ENCODE data around the gene FUT2.
A peak's percentile ranks its signal among the peaks of the same experiment; 100 is the strongest.

Gene FUT2

DNA sequence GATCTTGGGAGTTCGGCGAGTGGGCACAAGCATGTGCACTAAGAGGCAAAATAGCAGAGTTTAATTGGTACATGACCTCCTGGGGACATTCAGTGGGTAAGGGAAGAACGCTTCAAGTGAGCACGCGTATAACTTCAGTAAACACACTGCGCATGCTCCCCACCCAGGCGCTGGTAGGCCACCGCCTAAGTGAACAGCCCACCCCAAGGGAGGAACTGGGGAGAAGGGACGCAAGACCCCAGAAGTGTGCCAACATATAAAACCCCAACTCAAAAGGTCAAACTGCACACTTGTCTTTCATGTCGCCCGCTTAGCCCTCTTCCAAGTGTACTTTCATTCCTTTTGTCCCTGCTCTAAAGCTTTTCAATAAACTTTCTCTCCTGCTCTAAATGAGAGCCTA lies 12.4 kb upstream of the FUT2 start (continued):
- TF ChIP-seq, protein P1, sequence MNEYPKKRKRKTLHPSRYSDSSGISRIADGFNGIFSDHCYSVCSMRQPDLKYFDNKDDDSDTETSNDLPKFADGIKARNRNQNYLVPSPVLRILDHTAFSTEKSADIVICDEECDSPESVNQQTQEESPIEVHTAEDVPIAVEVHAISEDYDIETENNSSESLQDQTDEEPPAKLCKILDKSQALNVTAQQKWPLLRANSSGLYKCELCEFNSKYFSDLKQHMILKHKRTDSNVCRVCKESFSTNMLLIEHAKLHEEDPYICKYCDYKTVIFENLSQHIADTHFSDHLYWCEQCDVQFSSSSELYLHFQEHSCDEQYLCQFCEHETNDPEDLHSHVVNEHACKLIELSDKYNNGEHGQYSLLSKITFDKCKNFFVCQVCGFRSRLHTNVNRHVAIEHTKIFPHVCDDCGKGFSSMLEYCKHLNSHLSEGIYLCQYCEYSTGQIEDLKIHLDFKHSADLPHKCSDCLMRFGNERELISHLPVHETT (tag by site-specific recombination; IDR thresholded peaks at IDR 0.05): no peak
- no peak for TF ChIP-seq ZNF747 (tag by site-specific recombination; IDR thresholded peaks at IDR 0.05)
- TF ChIP-seq, protein P2, sequence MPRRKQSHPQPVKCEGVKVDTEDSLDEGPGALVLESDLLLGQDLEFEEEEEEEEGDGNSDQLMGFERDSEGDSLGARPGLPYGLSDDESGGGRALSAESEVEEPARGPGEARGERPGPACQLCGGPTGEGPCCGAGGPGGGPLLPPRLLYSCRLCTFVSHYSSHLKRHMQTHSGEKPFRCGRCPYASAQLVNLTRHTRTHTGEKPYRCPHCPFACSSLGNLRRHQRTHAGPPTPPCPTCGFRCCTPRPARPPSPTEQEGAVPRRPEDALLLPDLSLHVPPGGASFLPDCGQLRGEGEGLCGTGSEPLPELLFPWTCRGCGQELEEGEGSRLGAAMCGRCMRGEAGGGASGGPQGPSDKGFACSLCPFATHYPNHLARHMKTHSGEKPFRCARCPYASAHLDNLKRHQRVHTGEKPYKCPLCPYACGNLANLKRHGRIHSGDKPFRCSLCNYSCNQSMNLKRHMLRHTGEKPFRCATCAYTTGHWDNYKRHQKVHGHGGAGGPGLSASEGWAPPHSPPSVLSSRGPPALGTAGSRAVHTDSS (tag by site-specific recombination; IDR thresholded peaks at IDR 0.05): no peak

DNA sequence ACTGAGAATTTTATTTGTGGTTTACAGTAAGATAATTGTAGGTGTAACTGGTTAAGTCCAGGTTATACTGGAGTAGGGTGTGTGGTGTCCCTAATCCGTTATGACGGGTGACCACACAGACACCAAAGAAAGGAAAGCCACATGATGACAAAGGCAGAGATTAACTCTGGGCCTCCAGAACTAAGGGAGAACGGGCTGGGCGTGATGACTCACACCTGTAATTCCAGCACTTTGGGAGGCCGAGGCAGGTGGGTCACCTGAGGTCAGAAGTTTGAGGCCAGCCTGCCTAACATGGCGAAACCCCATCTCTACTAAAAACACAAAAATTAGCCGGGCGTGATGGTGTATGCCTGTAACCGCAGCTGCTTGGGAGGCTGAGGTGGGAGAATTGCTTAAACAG lies 10.2 kb upstream of the FUT2 start:
- no peak overlapping the region for H3K4me3 ChIP-seq (ENCODE audit: low read depth, low read length)
- TF ChIP-seq SP7 (tag by site-specific recombination; IDR thresholded peaks at IDR 0.05) (peak; percentile 47), KLF1 (tag by site-specific recombination; IDR thresholded peaks at IDR 0.05) (0 out of 2 replicates have a peak, but pooled peaks have one; percentile 11), ZNF521 (tag by site-specific recombination; IDR thresholded peaks at IDR 0.05) (no peak), GLIS1 (tag by site-specific recombination; IDR thresholded peaks at IDR 0.05) (peak; percentile 70)
- TF ChIP-seq, protein P3, sequence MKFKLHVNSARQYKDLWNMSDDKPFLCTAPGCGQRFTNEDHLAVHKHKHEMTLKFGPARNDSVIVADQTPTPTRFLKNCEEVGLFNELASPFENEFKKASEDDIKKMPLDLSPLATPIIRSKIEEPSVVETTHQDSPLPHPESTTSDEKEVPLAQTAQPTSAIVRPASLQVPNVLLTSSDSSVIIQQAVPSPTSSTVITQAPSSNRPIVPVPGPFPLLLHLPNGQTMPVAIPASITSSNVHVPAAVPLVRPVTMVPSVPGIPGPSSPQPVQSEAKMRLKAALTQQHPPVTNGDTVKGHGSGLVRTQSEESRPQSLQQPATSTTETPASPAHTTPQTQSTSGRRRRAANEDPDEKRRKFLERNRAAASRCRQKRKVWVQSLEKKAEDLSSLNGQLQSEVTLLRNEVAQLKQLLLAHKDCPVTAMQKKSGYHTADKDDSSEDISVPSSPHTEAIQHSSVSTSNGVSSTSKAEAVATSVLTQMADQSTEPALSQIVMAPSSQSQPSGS (tag by site-specific recombination; IDR thresholded peaks at IDR 0.05; ENCODE audit: low read depth): no peak
- TF ChIP-seq, protein P4, sequence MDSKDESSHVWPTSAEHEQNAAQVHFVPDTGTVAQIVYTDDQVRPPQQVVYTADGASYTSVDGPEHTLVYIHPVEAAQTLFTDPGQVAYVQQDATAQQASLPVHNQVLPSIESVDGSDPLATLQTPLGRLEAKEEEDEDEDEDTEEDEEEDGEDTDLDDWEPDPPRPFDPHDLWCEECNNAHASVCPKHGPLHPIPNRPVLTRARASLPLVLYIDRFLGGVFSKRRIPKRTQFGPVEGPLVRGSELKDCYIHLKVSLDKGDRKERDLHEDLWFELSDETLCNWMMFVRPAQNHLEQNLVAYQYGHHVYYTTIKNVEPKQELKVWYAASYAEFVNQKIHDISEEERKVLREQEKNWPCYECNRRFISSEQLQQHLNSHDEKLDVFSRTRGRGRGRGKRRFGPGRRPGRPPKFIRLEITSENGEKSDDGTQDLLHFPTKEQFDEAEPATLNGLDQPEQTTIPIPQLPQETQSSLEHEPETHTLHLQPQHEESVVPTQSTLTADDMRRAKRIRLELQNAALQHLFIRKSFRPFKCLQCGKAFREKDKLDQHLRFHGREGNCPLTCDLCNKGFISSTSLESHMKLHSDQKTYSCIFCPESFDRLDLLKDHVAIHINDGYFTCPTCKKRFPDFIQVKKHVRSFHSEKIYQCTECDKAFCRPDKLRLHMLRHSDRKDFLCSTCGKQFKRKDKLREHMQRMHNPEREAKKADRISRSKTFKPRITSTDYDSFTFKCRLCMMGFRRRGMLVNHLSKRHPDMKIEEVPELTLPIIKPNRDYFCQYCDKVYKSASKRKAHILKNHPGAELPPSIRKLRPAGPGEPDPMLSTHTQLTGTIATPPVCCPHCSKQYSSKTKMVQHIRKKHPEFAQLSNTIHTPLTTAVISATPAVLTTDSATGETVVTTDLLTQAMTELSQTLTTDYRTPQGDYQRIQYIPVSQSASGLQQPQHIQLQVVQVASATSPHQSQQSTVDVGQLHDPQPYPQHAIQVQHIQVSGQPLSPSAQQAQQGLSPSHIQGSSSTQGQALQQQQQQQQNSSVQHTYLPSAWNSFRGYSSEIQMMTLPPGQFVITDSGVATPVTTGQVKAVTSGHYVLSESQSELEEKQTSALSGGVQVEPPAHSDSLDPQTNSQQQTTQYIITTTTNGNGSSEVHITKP (tag by site-specific recombination; IDR thresholded peaks at IDR 0.05): peak; percentile 65
- TF ChIP-seq, protein P5, sequence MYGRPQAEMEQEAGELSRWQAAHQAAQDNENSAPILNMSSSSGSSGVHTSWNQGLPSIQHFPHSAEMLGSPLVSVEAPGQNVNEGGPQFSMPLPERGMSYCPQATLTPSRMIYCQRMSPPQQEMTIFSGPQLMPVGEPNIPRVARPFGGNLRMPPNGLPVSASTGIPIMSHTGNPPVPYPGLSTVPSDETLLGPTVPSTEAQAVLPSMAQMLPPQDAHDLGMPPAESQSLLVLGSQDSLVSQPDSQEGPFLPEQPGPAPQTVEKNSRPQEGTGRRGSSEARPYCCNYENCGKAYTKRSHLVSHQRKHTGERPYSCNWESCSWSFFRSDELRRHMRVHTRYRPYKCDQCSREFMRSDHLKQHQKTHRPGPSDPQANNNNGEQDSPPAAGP (tag by site-specific recombination; IDR thresholded peaks at IDR 0.05): 0 out of 2 replicates have a peak, but pooled peaks have one; percentile 50
- POLR2A ChIA-PET: no interaction called here
- no peak overlapping the region for H3K27ac ChIP-seq (ENCODE audit: extremely low read depth, low read depth, low read length)
- no peaks in the 10 kb centered on the region; the same call in 1 of the 2 replicates for H3K4me1 ChIP-seq (ENCODE audit: control insufficient read depth, insufficient read depth, low read length)
- CTCF ChIA-PET: interaction anchor here (0.5 to 1.3 kb wide), 2 partner anchors 54 to 184 kb away, joined by 3 read pairs; no protein-coding TSS in a partner anchor
- no peaks in the 10 kb centered on the region for H3K9me3 ChIP-seq (ENCODE audit: control insufficient read depth, insufficient read depth, low read depth, low read length)
- H3K36me3 ChIP-seq (ENCODE audit: control insufficient read depth in 2 of 2, insufficient read depth in 1 of 2, low read length in 2 of 2): no peaks in the 10 kb centered on the region

DNA sequence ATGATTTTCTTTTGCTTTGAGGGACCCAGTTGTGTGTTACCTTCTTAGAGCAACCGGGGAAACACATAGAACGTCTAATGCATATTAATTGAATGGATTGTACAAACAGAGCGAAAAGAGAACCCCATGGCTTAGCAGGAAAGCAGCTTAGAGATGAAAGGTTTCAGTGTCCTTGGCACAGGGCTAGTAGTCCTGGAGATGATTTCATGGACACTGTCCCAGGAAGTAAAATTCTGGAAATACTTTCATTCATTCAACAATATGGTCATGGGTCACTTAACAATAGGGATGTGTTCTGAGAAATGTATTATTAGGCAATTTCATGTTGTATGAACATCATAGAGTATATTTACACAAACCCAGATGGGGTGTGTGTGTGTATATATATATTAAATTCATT lies 9.7 kb upstream of the FUT2 start:
- H3K9me3 ChIP-seq (ENCODE audit: control insufficient read depth, insufficient read depth, low read depth, low read length): no peaks in the 10 kb centered on the region
- CTCF ChIA-PET: interaction anchor here (0.5 to 1.3 kb wide), 2 partner anchors 53 to 183 kb away, joined by 3 read pairs; no protein-coding TSS in a partner anchor
- H3K27ac ChIP-seq (ENCODE audit: extremely low read depth, low read depth, low read length): no peak overlapping the region
- H3K4me3 ChIP-seq (ENCODE audit: low read depth, low read length): no peak overlapping the region
- H3K4me1 ChIP-seq (ENCODE audit: control insufficient read depth, insufficient read depth, low read length): no peaks in the 10 kb centered on the region; the same call in 1 of the 2 replicates
- TF ChIP-seq, protein P6, sequence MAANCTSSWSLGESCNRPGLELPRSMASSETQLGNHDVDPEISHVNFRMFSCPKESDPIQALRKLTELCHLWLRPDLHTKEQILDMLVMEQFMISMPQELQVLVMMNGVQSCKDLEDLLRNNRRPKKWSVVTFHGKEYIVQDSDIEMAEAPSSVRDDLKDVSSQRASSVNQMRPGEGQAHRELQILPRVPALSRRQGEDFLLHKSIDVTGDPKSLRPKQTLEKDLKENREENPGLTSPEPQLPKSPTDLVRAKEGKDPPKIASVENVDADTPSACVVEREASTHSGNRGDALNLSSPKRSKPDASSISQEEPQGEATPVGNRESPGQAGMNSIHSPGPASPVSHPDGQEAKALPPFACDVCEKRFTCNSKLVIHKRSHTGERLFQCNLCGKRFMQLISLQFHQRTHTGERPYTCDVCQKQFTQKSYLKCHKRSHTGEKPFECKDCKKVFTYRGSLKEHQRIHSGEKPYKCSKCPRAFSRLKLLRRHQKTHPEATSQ (tag by site-specific recombination; IDR thresholded peaks at IDR 0.05): no peak
- TF ChIP-seq GLI4 (tag by site-specific recombination; IDR thresholded peaks at IDR 0.05): no peak
- TF ChIP-seq ZNF843 (tag by site-specific recombination; IDR thresholded peaks at IDR 0.05): no peak
- no peak for TF ChIP-seq ZNF600 (tag by site-specific recombination; IDR thresholded peaks at IDR 0.05)
- TF ChIP-seq, protein P7, sequence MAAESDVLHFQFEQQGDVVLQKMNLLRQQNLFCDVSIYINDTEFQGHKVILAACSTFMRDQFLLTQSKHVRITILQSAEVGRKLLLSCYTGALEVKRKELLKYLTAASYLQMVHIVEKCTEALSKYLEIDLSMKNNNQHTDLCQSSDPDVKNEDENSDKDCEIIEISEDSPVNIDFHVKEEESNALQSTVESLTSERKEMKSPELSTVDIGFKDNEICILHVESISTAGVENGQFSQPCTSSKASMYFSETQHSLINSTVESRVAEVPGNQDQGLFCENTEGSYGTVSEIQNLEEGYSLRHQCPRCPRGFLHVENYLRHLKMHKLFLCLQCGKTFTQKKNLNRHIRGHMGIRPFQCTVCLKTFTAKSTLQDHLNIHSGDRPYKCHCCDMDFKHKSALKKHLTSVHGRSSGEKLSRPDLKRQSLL (tag by site-specific recombination; IDR thresholded peaks at IDR 0.05): no peak
- no peak for TF ChIP-seq ZNF223 (tag by site-specific recombination; IDR thresholded peaks at IDR 0.05)
- no peak for TF ChIP-seq ZNF677 (tag by site-specific recombination; IDR thresholded peaks at IDR 0.05)
- TF ChIP-seq, protein P8, sequence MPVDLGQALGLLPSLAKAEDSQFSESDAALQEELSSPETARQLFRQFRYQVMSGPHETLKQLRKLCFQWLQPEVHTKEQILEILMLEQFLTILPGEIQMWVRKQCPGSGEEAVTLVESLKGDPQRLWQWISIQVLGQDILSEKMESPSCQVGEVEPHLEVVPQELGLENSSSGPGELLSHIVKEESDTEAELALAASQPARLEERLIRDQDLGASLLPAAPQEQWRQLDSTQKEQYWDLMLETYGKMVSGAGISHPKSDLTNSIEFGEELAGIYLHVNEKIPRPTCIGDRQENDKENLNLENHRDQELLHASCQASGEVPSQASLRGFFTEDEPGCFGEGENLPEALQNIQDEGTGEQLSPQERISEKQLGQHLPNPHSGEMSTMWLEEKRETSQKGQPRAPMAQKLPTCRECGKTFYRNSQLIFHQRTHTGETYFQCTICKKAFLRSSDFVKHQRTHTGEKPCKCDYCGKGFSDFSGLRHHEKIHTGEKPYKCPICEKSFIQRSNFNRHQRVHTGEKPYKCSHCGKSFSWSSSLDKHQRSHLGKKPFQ (tag by site-specific recombination; IDR thresholded peaks at IDR 0.05): no peak
- no peak for TF ChIP-seq ZNF24 (tag by site-specific recombination; IDR thresholded peaks at IDR 0.05)
- POLR2A ChIA-PET: no interaction called here
- no peaks in the 10 kb centered on the region for H3K36me3 ChIP-seq (ENCODE audit: control insufficient read depth in 2 of 2, insufficient read depth in 1 of 2, low read length in 2 of 2)

Data from HEK293 (cell line).